ENCODE data around the gene EGLN2. TPM values are rescaled to one million over a fixed set of nuclear protein-coding genes. Genes with fewer than 3 reads are reported as not detected.
"Not testable (repeated sequence)": the region's sequence is repeated elsewhere in the genome, so short reads cannot be mapped to it uniquely, and the experiment has no call there.

EGLN2 gene
- total RNA-seq, 8 experiments from 2014 or later, result 32.1 to 96.2 (median 65.5) TPM

DNA sequence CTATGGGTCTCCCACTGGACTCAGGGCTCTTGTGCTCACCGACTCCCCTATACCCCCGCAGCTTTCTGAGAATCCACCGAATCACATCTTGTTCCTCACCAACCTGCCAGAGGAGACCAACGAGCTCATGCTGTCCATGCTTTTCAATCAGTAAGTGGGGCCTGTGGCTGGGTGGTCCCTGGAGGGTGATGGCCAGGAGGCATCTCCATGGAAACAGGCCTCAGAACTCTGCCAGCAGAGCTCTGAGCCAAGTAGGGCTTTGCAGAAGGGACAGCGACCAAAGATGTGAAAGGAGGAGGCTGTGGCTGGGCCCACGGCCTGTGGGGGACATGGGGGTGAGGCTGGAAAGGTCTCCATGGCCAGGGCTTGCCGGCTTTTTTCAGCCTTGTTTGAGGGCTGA, 35.5 kb upstream of the EGLN2 start:
- H3K27ac ChIP-seq, result no peak overlapping the region
- 60 to 100% (median 93%) methylated on average over 1 to 4 of the region's 7 CpGs; no CpG with 5 or more reads in 4 of the 10 experiments for WGBS, 10 experiments
- no peak for ATAC-seq (replicated peaks in 6 of 8)
- H3K4me3 ChIP-seq, result no peak overlapping the region
- in situ Hi-C loops (cut with MboI; ENCODE audit: low pct_unique_long_range_greater_than_20kb in 2 of 9, low sequenced_read_pairs in 9 of 9, unreplicated experiment in 9 of 9), result no loop called here
- H3K4me1 ChIP-seq (replicated peaks in 1 of 2), result no peaks in the 10 kb centered on the region

DNA sequence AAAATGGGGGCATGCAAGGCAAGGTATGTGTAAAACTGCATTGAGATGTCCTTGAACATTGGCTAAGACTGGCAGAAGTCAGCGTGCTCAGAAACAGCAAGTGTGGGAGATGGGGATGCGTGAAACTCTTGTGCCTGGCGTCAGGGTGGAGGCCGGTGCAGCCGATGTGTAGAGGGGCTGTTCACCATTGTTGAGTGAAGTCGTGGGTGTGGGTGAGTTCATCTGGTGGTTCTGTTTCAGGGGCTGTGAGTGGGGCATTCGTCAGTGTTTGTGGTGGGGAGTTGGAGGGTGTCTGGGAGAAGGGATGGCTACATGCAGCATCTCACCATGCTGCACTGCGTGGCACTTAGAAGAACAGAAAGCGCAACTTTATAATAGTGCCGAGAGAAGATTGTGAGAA, 35.0 kb upstream of the EGLN2 start:
- in situ Hi-C loops (cut with MboI; ENCODE audit: low pct_unique_long_range_greater_than_20kb in 2 of 9, low sequenced_read_pairs in 9 of 9, unreplicated experiment in 9 of 9), result no loop called here
- no peaks in the 10 kb centered on the region for H3K4me1 ChIP-seq (replicated peaks in 1 of 2)
- no peak overlapping the region for H3K27ac ChIP-seq
- 88 to 100% (median 100%) methylated on average over 1 to 10 of the region's 10 CpGs; no CpG with 5 or more reads in 2 of the 10 experiments for WGBS, 10 experiments
- no peak overlapping the region for H3K4me3 ChIP-seq
- no peak for ATAC-seq (replicated peaks in 6 of 8)

DNA sequence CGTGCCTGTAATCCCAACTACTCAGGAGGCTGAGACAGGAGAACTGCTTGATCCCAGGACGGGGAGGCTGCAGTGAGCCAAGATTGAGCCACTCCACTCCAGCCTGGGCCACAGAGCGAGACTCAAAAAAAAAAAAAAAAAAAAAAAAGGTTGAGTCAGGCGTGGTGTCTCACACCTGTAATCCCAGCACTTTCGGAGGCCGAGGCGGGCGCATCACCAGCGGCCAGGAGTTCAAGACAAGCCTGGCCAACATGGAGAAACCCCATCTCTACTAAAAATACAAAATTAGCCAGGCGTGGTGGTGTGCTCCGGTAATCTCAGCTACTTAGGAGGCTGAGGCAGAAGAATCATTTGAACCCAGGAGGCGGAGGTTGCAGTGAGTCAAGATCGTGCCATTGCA, 32.6 kb upstream of the EGLN2 start:
- H3K27ac ChIP-seq; H3K4me1 ChIP-seq (replicated peaks in 1 of 2); H3K4me3 ChIP-seq; ATAC-seq (replicated peaks in 6 of 8); in situ Hi-C loops (cut with MboI; ENCODE audit: low pct_unique_long_range_greater_than_20kb in 2 of 9, low sequenced_read_pairs in 9 of 9, unreplicated experiment in 9 of 9): not testable (repeated sequence)
- WGBS, 10 experiments, result 80 to 100% (median 98%) methylated on average over 2 to 5 of the region's 13 CpGs; no CpG with 5 or more reads in 4 of the 10 experiments

DNA sequence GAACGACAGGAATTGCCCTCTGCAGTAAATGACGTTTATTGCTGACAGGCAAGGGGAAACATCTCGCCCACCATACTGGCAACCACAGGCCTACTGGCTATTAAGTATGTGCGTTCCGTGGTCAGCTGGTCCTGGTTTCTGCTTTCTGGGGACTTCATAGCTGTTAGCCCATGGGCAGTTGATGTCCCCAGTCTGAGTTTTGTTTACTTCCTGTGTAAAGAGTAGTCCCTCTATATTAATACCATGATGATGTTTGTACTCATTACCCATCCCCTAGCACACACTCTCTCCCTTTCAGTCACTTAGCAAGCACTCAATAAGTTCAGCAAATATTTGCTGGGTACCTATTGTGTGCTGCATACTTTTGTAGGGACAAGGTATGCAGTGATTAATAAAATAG, 30.1 kb upstream of the EGLN2 start:
- WGBS, 10 experiments, result 25 to 100% (median 80%) methylated on average over 1 to 4 of the region's 5 CpGs; no CpG with 5 or more reads in 3 of the 10 experiments
- no peak overlapping the region for H3K4me3 ChIP-seq
- ATAC-seq (replicated peaks in 6 of 8), result no peak
- no peaks in the 10 kb centered on the region for H3K4me1 ChIP-seq (replicated peaks in 1 of 2)
- no peak overlapping the region for H3K27ac ChIP-seq
- in situ Hi-C loops (cut with MboI; ENCODE audit: low pct_unique_long_range_greater_than_20kb in 2 of 9, low sequenced_read_pairs in 9 of 9, unreplicated experiment in 9 of 9), result no loop called here

DNA sequence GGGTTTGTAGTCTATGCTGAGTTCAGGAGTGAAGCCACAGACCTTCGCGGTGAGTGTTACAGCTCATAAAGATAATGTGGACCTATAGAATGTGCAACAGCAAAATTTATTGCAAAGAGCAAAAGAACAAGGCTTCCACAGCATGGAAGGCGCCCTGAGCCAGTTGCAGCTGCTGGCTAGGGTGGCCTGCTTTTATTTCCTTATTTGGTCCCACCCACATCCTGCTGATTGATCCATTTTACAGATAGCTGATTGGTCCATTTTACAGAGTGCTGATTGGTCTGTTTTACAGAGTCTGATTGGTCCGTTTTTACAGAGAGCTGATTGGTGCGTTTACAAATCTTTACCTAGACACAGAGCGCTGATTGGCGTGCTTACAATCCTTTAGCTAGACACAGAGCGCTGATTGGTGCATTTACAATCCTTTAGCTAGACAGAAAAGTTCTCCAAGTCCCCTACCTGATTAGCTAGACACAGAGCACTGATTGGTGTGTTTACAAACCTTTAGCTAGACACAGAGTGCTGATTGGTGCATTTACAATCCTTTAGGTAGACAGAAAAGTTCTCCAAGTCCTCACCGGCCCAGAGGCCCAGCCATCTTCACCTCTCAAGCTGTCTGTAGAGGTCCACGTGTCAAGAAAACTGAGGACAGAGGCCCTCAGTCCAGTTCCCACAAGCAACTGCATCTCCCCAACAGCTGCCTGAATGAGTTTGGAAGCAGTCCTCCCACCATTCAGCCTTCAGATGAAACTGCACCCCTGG, 27.7 kb upstream of the EGLN2 start:
- H3K27ac ChIP-seq; H3K4me1 ChIP-seq (replicated peaks in 1 of 2); in situ Hi-C loops (cut with MboI; ENCODE audit: low pct_unique_long_range_greater_than_20kb in 2 of 9, low sequenced_read_pairs in 9 of 9, unreplicated experiment in 9 of 9); H3K4me3 ChIP-seq: not testable (repeated sequence)
- 75 to 100% (median 92%) methylated on average over 2 to 10 of the region's 10 CpGs; no CpG with 5 or more reads in 1 of the 10 experiments for WGBS, 10 experiments
- peak in 3 of 8 experiments; percentile 9 to 48 (median 42) for ATAC-seq (replicated peaks in 6 of 8)

DNA sequence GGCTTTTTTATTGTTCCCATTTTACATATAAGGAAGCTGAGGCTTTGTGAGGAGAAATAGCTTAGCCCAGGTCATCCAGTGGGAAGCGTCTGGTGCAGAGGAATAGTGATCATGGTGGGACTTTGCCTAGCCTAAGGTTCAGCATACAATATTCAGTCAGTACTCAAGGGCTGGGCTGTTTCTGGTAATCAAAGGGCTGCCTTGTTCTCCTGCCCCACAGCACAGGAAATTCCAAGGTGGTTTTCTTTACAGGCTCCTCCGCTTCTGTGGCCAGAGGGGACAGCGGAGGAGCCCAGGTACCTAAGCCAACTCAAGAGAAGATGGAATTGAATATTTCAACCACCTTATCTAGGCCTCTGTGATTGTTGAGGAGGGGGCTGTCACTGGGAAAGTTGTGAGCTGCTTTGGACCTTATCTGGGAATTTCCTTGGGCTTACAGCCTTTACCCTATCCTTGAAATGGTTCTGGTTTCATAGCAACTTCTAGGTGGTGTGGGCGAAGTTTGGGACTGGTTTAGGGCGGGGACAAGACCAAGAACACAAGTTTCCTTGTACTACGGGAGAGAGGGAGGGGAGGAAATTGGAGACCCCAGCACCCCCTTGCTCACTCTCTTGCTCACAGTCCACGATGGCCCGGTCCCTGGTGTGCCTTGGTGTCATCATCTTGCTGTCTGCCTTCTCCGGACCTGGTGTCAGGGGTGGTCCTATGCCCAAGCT, 23.9 kb upstream of the EGLN2 start, which contains the start of gene MIA:
TSS of gene MIA (plus strand) at position 606 of the 716 bp plus-strand sequence. CDS start at position 628, 22 bp downstream.
- 61 to 100% (median 90%) methylated on average over 1 to 5 of the region's 9 CpGs; no CpG with 5 or more reads in 5 of the 10 experiments for WGBS, 10 experiments
- H3K4me1 ChIP-seq (replicated peaks in 1 of 2), result peaks cover 4% of the 10 kb centered on the region in 2 donors
- H3K4me3 ChIP-seq, result no peak within 1 kb of the TSS
- ATAC-seq (replicated peaks in 6 of 8), result no peak
- H3K27ac ChIP-seq, result no peak within 1 kb of the TSS
- in situ Hi-C loops (cut with MboI; ENCODE audit: low pct_unique_long_range_greater_than_20kb in 2 of 9, low sequenced_read_pairs in 9 of 9, unreplicated experiment in 9 of 9), result no loop called here

DNA sequence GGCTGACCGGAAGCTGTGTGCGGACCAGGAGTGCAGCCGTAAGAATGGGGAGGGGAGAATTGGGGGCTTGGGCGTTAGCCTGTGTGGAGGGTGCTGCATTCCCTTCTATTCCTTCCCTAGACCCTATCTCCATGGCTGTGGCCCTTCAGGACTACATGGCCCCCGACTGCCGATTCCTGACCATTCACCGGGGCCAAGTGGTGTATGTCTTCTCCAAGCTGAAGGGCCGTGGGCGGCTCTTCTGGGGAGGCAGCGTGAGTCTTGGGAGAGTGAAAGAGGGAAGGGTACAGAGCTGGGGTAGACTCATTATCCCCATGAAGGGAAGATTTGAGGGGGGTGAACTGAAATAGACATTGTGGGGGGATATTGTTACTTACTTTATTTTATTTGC, 23.4 kb upstream of the EGLN2 start:
- no peak overlapping the region for H3K4me3 ChIP-seq
- no peak overlapping the region for H3K27ac ChIP-seq
- in situ Hi-C loops (cut with MboI; ENCODE audit: low pct_unique_long_range_greater_than_20kb in 2 of 9, low sequenced_read_pairs in 9 of 9, unreplicated experiment in 9 of 9), result no loop called here
- ATAC-seq (replicated peaks in 6 of 8), result no peak
- 67 to 100% (median 88%) methylated on average over 1 to 9 of the region's 10 CpGs; no CpG with 5 or more reads in 5 of the 10 experiments for WGBS, 10 experiments
- H3K4me1 ChIP-seq (replicated peaks in 1 of 2), result peaks cover 4% of the 10 kb centered on the region in 2 donors

DNA sequence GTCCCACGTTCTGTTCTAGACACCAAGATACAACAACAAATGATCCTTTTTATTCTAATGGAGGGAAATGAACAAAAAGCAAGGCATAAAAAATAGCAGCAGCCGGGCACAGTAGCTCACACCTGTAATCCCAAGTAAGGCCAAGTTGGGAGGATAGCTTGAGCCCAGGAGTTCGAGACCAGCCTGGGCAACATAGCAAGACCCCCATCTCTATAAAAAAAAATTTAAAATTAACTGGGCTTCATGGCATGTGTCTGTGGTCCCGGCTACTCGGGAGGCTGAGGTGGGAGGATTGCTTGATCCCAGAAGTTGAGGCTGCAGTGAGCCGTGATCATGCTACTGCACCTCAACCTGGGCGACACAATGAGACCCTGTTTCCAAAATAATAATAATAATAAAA, 22.6 kb upstream of the EGLN2 start:
- H3K27ac ChIP-seq, result peak overlapping the region in 1 of 2 donors; percentile 100
- in situ Hi-C loops (cut with MboI; ENCODE audit: low pct_unique_long_range_greater_than_20kb in 2 of 9, low sequenced_read_pairs in 9 of 9, unreplicated experiment in 9 of 9), result no loop called here
- H3K4me3 ChIP-seq, result no peak overlapping the region
- WGBS, 10 experiments, result 50 to 100% (median 81%) methylated on average over 1 to 5 of the region's 7 CpGs; no CpG with 5 or more reads in 2 of the 10 experiments
- H3K4me1 ChIP-seq (replicated peaks in 1 of 2), result peaks cover 4% of the 10 kb centered on the region in 2 donors
- ATAC-seq (replicated peaks in 6 of 8), result no peak

DNA sequence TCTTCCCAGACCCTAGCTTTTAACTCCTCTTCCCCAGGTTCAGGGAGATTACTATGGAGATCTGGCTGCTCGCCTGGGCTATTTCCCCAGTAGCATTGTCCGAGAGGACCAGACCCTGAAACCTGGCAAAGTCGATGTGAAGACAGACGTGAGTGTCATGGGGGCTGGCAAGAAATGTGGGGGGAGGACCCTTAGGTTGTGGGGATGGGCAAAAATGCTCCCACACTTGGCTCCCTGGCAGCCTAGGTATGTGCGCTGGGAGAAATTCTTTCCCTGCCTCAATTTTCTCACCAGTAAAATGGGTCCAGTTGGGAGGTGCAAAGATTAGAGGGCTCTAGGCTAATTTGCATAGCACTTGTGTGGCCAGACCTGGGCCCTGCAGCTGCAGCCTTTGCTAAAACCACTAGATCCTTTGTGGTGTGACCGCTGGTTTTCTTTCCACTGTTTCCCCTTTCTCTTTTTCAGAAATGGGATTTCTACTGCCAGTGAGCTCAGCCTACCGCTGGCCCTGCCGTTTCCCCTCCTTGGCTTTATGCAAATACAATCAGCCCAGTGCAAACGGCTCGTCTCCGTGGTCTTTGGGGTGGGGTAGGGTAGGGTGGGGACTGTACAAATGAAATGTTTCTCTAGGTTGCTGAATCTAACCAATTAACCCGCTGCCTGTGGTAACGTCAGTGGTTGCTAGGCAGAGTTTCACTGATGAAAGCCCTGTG, 21.9 kb upstream of the EGLN2 start:
- peak overlapping the region; percentile 98 to 100 for H3K27ac ChIP-seq
- H3K4me3 ChIP-seq, result peak overlapping the region; percentile 38 to 65 (median 53)
- ATAC-seq (replicated peaks in 6 of 8), result peak; percentile 60 to 70 (median 62)
- WGBS, 10 experiments, result 0 to 40% (median 27%) methylated on average over 2 to 6 of the region's 13 CpGs; no CpG with 5 or more reads in 3 of the 10 experiments
- peaks cover 4% of the 10 kb centered on the region in 2 donors for H3K4me1 ChIP-seq (replicated peaks in 1 of 2)
- in situ Hi-C loops (cut with MboI; ENCODE audit: low pct_unique_long_range_greater_than_20kb in 2 of 9, low sequenced_read_pairs in 9 of 9, unreplicated experiment in 9 of 9), result no loop called here

DNA sequence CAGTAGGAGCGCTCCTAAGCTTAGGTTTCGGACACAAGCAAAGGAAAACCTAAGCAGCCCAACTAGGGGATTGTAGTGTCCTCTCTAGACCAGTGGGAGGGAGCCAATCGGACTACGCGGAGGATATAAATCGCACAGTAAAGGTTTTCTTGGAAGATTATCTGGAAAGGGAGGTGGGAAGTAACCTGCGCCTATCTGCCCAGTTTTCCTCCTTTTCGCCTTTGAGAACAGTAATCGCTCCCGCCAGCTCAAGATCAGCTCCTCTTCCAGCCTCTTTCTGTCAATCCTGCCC, 21.4 kb upstream of the EGLN2 start:
- in situ Hi-C loops (cut with MboI; ENCODE audit: low pct_unique_long_range_greater_than_20kb in 2 of 9, low sequenced_read_pairs in 9 of 9, unreplicated experiment in 9 of 9), result no loop called here
- ATAC-seq (replicated peaks in 6 of 8), result no peak
- WGBS, 10 experiments, result 0 to 17% (median 0%) methylated on average over 1 to 7 of the region's 10 CpGs; no CpG with 5 or more reads in 4 of the 10 experiments
- peak overlapping the region; percentile 98 to 100 for H3K27ac ChIP-seq
- peak overlapping the region; percentile 38 to 65 (median 53) for H3K4me3 ChIP-seq
- H3K4me1 ChIP-seq (replicated peaks in 1 of 2), result peaks cover 4% of the 10 kb centered on the region in 2 donors

DNA sequence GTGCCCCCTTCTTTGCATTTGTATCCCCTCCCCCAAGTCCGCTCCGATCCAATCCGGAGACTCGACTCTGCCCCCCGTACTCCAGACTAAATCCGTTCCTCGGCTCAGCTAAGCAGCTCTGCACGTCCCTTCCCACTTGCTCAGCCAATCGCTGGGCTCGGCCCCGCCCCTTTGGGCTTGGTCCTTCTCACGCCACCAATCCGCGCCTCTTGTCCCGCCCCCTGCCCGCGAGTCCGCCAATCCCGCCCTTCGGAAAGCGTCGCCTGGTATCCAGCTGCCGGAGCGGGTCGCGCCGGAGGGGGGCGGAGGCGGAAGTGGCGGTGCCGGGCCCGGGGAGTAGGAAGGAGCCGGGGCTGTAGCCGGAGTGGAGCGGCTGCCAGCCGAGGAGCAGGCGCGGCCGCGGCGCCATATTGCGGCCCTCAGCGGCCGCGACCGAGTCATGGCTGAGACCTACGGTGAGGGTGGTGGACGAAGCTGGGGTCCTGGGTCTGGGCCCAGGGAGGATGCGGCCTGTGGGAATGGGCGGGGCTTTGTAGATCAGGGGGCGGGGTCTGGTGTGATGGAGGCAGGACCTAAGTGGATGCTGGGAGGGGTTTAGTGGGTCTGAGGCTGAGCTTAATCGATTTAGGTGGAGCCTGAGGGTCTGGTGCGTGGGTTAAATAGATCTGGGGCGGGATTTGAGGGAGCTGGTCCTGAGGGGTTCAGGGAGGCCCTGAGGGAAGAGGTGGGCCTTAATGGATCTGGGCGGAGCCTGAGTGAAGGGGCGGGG, 20.9 kb upstream of the EGLN2 start, which contains the start of gene RAB4B:
TSS of gene RAB4B (plus strand) at position 311 of the 769 bp plus-strand sequence. CDS start at position 440, 129 bp downstream.
- H3K4me3 ChIP-seq, result peak within 1 kb of the TSS; percentile 56 to 65 (median 64)
- peaks cover 4% of the 10 kb centered on the region in 2 donors for H3K4me1 ChIP-seq (replicated peaks in 1 of 2)
- ATAC-seq (replicated peaks in 6 of 8), result peak; percentile 79 to 85 (median 82)
- WGBS, 10 experiments, result 0 to 3% (median 0%) methylated on average over 1 to 15 of the region's 56 CpGs; no CpG with 5 or more reads in 5 of the 10 experiments
- peak within 1 kb of the TSS; percentile 98 to 100 for H3K27ac ChIP-seq
- in situ Hi-C loops (cut with MboI; ENCODE audit: low pct_unique_long_range_greater_than_20kb in 2 of 9, low sequenced_read_pairs in 9 of 9, unreplicated experiment in 9 of 9), result no loop called here

DNA sequence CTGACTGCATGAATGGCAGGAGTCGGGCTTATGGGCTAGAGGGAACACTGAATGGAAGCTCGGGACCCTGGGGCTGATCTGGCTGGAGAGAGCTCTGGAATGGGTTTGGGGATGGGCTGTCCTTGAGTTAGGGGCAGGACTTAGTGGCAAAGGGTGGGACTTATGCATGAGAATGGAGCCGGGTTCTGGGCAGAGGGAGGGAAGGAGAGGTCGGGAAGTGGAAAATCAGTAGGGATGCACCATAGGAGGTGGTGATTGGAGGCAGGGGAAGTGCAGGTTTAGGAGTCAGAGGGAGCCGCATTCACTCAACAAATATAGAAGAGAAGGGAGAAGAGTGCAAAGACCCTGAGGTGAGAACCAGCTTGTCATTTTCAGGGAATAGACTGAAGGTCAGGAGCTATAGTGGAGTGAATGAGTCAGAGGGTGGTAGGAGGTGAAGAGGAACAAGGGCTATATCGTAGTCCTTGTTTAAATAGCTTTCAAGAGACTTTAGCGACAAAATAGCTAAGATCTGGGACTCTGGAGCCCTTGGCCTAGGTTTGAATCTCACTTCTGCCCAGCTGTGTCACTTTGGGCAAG, 20.2 kb upstream of the EGLN2 start:
- in situ Hi-C loops (cut with MboI; ENCODE audit: low pct_unique_long_range_greater_than_20kb in 2 of 9, low sequenced_read_pairs in 9 of 9, unreplicated experiment in 9 of 9), result no loop called here
- Histone ChIP-seq H3K27ac (peak overlapping the region; percentile 91 to 92), H3K4me3 (peak overlapping the region; percentile 56 to 65 (median 64)), H3K4me1 (replicated peaks in 1 of 2) (peaks cover 4% of the 10 kb centered on the region in 2 donors)
- ATAC-seq (replicated peaks in 6 of 8), result peak in 2 of 8 experiments; percentile 0 to 60
- WGBS, 10 experiments, result 0 to 38% (median 0%) methylated on average over 1 to 4 of the region's 7 CpGs; no CpG with 5 or more reads in 2 of the 10 experiments

Data from motor neuron (in vitro differentiated cells).